Endothelial cell of umbilical vein (primary cell): Measurements from ENCODE around the gene SRRM4. TPM values are rescaled to one million over a fixed set of nuclear protein-coding genes. Genes with fewer than 3 reads are reported as not detected.

ENCODE experiments used
- BruUV-seq: library from RNA; stranded (reverse); fragments of 400-500 nt; replicated peaks from 2 replicates; lab custom pipeline; 2021; lab: Mats Ljungman, UMichigan
- CTCF ChIA-PET: fragments of 300-600, 350-600 bp; sonication (Branson Sonifier 250); formaldehyde crosslinking; loops from one replicate; lab custom pipeline; 2021; ENCODE audit warnings: antibody characterized with exemption, inconsistent platforms; lab: Charles Lee
- POLR2A ChIA-PET: fragments of 300-600, 350-600 bp; sonication (Branson Sonifier 250); formaldehyde crosslinking; loops from one replicate; lab custom pipeline; 2021; ENCODE audit warnings: antibody characterized with exemption, inconsistent platforms; lab: Charles Lee
- DNase-seq: peaks from one replicate; pipeline ENCODE4 v3.0.0-alpha.2; 2011; ENCODE audit warnings: low read depth, low spot score
- FAIRE-seq: peaks from 2 replicates; lab custom pipeline; 2011; peaks lifted over from hg19 to GRCh38; lab: Jason Lieb, UNC
- H2AFZ ChIP-seq: 2 replicates; pipeline ENCODE4 v1.6.0; 2012; ENCODE audit warnings: low read depth, low read length, control low read depth, inconsistent platforms
- H3K27ac ChIP-seq: 2 replicates; pipeline ENCODE4 v1.5.1; 2011; ENCODE audit warnings: low read depth, mild to moderate bottlenecking, control low read depth, low read length, moderate library complexity; ENCODE audit not compliant: insufficient read depth
- H3K27me3 ChIP-seq, 2 experiments: 2 replicates each; pipeline versions ENCODE4 v1.6.0 to v1.6.1; 2011; ENCODE audit warnings: low read length in 2 of 2, mixed read lengths in 1 of 2; ENCODE audit not compliant: control insufficient read depth in 2 of 2, insufficient read depth in 2 of 2
- H3K36me3 ChIP-seq, 2 experiments: 2 replicates in 1 of 2; 3 replicates in 1 of 2; pipeline ENCODE4 v1.5.1; 2011; ENCODE audit warnings: low read length in 2 of 2, mild to moderate bottlenecking in 1 of 2, moderate library complexity in 1 of 2; ENCODE audit not compliant: control insufficient read depth in 2 of 2, insufficient read depth in 2 of 2; ENCODE audit errors: extremely low read depth in 1 of 2
- H3K4me1 ChIP-seq: 3 replicates; pipeline ENCODE4 v1.5.1; 2011; ENCODE audit warnings: mild to moderate bottlenecking, low read length; ENCODE audit not compliant: control insufficient read depth, insufficient read depth; ENCODE audit errors: extremely low read depth
- H3K4me2 ChIP-seq: 2 replicates; pipeline ENCODE4 v1.6.1; 2011; ENCODE audit warnings: low read length, control low read depth, mixed read lengths; ENCODE audit not compliant: insufficient read depth
- H3K4me3 ChIP-seq, 3 experiments: fragments of 200-600 bp in 1 of 3; sonication (generic), shearing (Covaris generic) in 1 of 3; replicated peaks in 1 of 3; 2 replicates each; pipeline ENCODE4 v1.5.1; 2011 to 2016; ENCODE audit warnings: control low read depth in 3 of 3, low read length in 3 of 3, mild to moderate bottlenecking in 2 of 3, inconsistent platforms in 1 of 3, low read depth in 1 of 3, moderate library complexity in 1 of 3; ENCODE audit not compliant: insufficient read depth in 1 of 3
- H3K79me2 ChIP-seq: 2 replicates; pipeline ENCODE4 v1.6.0; 2012; ENCODE audit warnings: low read length, inconsistent platforms; ENCODE audit not compliant: control insufficient read depth, insufficient read depth
- H3K9ac ChIP-seq: replicated peaks from 2 replicates; pipeline ENCODE3; 2011; ENCODE audit warnings: low read length, control low read depth; ENCODE audit not compliant: insufficient read depth; ENCODE audit errors: extremely low read depth
- H3K9me1 ChIP-seq: replicated peaks from 3 replicates; pipeline ENCODE4 v1.6.0; 2011; ENCODE audit warnings: mild to moderate bottlenecking, low read length; ENCODE audit not compliant: control insufficient read depth, insufficient read depth; ENCODE audit errors: extremely low read depth
- H3K9me3 ChIP-seq: replicated peaks from 2 replicates; pipeline ENCODE4 v1.5.1; 2012; ENCODE audit warnings: low read length, inconsistent platforms; ENCODE audit not compliant: control insufficient read depth, insufficient read depth
- H4K20me1 ChIP-seq: replicated peaks from 2 replicates; pipeline ENCODE3; 2011; ENCODE audit warnings: mild to moderate bottlenecking, low read length; ENCODE audit not compliant: control insufficient read depth, insufficient read depth; ENCODE audit errors: extremely low read depth
- CTCF ChIP-seq, 2 donors: IDR thresholded peaks; 1 replicate in 1 of 2; 2 replicates in 1 of 2; pipeline ENCODE4 v1.5.1; 2011; ENCODE audit warnings: low read length in 2 of 2, mild to moderate bottlenecking in 2 of 2, moderate library complexity in 2 of 2, control low read depth in 1 of 2, inconsistent platforms in 1 of 2, low read depth in 1 of 2; ENCODE audit not compliant: insufficient read depth in 1 of 2; ENCODE audit errors: extremely low read depth in 1 of 2
- EZH2 ChIP-seq: IDR thresholded peaks from 2 replicates; pipeline ENCODE4 v1.6.1; 2012; ENCODE audit warnings: borderline replicate concordance, low read depth, mild to moderate bottlenecking, moderate library complexity, low read length, inconsistent platforms; ENCODE audit not compliant: severe bottlenecking
- FOS ChIP-seq: IDR thresholded peaks from 2 replicates; pipeline ENCODE4 v1.6.1; 2011; ENCODE audit warnings: mild to moderate bottlenecking, low read length, moderate library complexity, borderline replicate concordance; ENCODE audit not compliant: insufficient read depth
- GATA2 ChIP-seq: IDR thresholded peaks from 2 replicates; pipeline ENCODE4 v1.7.0; 2011; ENCODE audit warnings: low read depth, mild to moderate bottlenecking, moderate library complexity, mixed read lengths, low read length; ENCODE audit not compliant: insufficient read length, insufficient read depth
- JUN ChIP-seq: IDR thresholded peaks from 2 replicates; pipeline ENCODE4 v1.6.1; 2011; ENCODE audit warnings: borderline replicate concordance, low read depth; ENCODE audit not compliant: insufficient read length, insufficient read depth
- MAX ChIP-seq: IDR thresholded peaks from 2 replicates; pipeline ENCODE4 v1.6.1; 2011; ENCODE audit not compliant: insufficient read depth, insufficient read length
- MYC ChIP-seq: IDR thresholded peaks from one replicate; pipeline ENCODE4 v1.6.1; 2011; ENCODE audit warnings: mild to moderate bottlenecking, low read depth, low read length
- POLR2A ChIP-seq: IDR thresholded peaks from 2 replicates; pipeline ENCODE4 v1.6.1; 2012; ENCODE audit warnings: low read depth, mild to moderate bottlenecking, control low read depth, low read length
- POLR2AphosphoS5 ChIP-seq: IDR thresholded peaks from 2 replicates; pipeline ENCODE4 v1.6.1; 2012; ENCODE audit warnings: low read depth, mild to moderate bottlenecking, control low read depth, low read length, moderate library complexity; ENCODE audit not compliant: insufficient read depth
- dilution Hi-C: fragments of 300-500 bp; cut with MboI; formaldehyde crosslinking; loops from one replicate; pipeline ENCODE4 v1.15.0; 2019; ENCODE audit warnings: low sequenced_read_pairs; ENCODE audit not compliant: extremely low pct_ligation_motif_present
- intact Hi-C: fragments of 100-400 bp; cut with micrococcal nuclease; formaldehyde crosslinking; loops from one replicate; pipeline ENCODE4 v1.10.0; 2022
- polyA plus RNA-seq, 4 experiments: library from polyadenylated mRNA; depleted of rRNA in 3 of 4; stranded (reverse) in 3 of 4; unstranded in 1 of 4; fragments of >200 nt; gene quantifications; 2 replicates each; pipeline versions ENCODE4 v1.2.1 to v1.2.3, GENCODE V29; 2011 to 2012; ENCODE audit warnings: missing spikeins in 1 of 4
- total RNA-seq: library from RNA; stranded (reverse); gene quantifications from 2 replicates; pipeline ENCODE4 v1.2.3, GENCODE V29; 2021

Gene SRRM4
- total and polyA plus RNA-seq, 2 donors (not counting 3 experiments of a cell fraction or from before 2014, with no cell fraction given), result not detected

GRCh38 chr12:119202544-119202943 is 221.2 kb downstream of the SRRM4 start:
- no peak for TF ChIP-seq GATA2
- no peak for TF ChIP-seq POLR2AphosphoS5
- no peak for TF ChIP-seq POLR2A
- no peak for TF ChIP-seq MYC
- TF ChIP-seq EZH2, result no peak
- TF ChIP-seq FOS, result no peak
- Histone ChIP-seq H2AFZ (no peak overlapping the region), H3K4me2 (no peak overlapping the region), H3K79me2 (no peaks in the 10 kb centered on the region), H3K9ac (no peak overlapping the region), H3K36me3 (no peaks in the 10 kb centered on the region), H4K20me1 (no peaks in the 10 kb centered on the region), H3K27ac (no peak overlapping the region), H3K4me3 (no peak overlapping the region), H3K9me1 (no peaks in the 10 kb centered on the region), H3K27me3 (no peaks in the 10 kb centered on the region), H3K9me3 (no peaks in the 10 kb centered on the region), H3K4me1 (no peaks in the 10 kb centered on the region)
- dilution Hi-C loops, result no loop called here
- CTCF ChIA-PET, result interaction anchor here (0.6 kb wide), 1 partner anchor 24 kb away, joined by 3 read pairs; the partner anchor contains the start of gene HSPB8
- POLR2A ChIA-PET, result no interaction called here
- DNase-seq (no peak), FAIRE-seq (no peak)
- no TSS peak for BruUV-seq
- intact Hi-C loops, result no loop called here

- H3K9me1 ChIP-seq, result no peaks in the 10 kb centered on the region
- intact Hi-C loops, result no loop called here
- H3K4me1 ChIP-seq, result no peaks in the 10 kb centered on the region
- TF ChIP-seq FOS (no peak), POLR2A (no peak), CTCF (IDR thresholded peaks at IDR 0.05; ENCODE audit: extremely low read depth in 1 of 2, insufficient read depth in 1 of 2, low read depth in 1 of 2, low read length in 2 of 2) (no peak), GATA2 (no peak), POLR2AphosphoS5 (no peak), MAX (no peak), EZH2 (no peak), MYC (no peak), JUN (no peak)
- H3K36me3 ChIP-seq, result no peaks in the 10 kb centered on the region
- no peaks in the 10 kb centered on the region for H4K20me1 ChIP-seq
- H3K79me2 ChIP-seq, result no peaks in the 10 kb centered on the region
- H3K4me3 ChIP-seq, result no peak overlapping the region
- ChIA-PET CTCF (no interaction called here), POLR2A (no interaction called here)
- DNase-seq, result no peak
- H3K27ac ChIP-seq, result no peak overlapping the region
- no peak for FAIRE-seq
- no peak overlapping the region for H3K4me2 ChIP-seq
- no TSS peak for BruUV-seq
- H3K9me3 ChIP-seq, result no peaks in the 10 kb centered on the region
- no peak overlapping the region for H2AFZ ChIP-seq
- no peaks in the 10 kb centered on the region for H3K27me3 ChIP-seq
- no peak overlapping the region for H3K9ac ChIP-seq
- dilution Hi-C loops, result no loop called here
Measured at GRCh38 chr12:119204131-119204530, 222.8 kb downstream of the SRRM4 start.
